Neuronal stem cell (in vitro differentiated cells): Measurements from ENCODE around the gene SLC17A9.

Experiments
- DNase-seq: peaks from one replicate; pipeline ENCODE4 v3.0.0-alpha.2; 2013; ENCODE audit warnings: low spot score
- H2AFZ ChIP-seq: one replicate; pipeline ENCODE4 v1.6.1; 2013; ENCODE audit warnings: mild to moderate bottlenecking, low read length, inconsistent platforms
- H2AK5ac ChIP-seq: 2 replicates; pipeline ENCODE4 v1.6.1; 2013; ENCODE audit warnings: low read depth, mild to moderate bottlenecking, inconsistent platforms, low read length, moderate library complexity, mixed read lengths
- H2BK120ac ChIP-seq: 2 replicates; pipeline ENCODE4 v1.6.1; 2013; ENCODE audit warnings: low read depth, mild to moderate bottlenecking, inconsistent platforms, low read length, moderate library complexity, mixed read lengths
- H2BK12ac ChIP-seq: one replicate; pipeline ENCODE4 v1.6.1; 2013; ENCODE audit warnings: low read length, inconsistent platforms
- H2BK15ac ChIP-seq: 2 replicates; pipeline ENCODE4 v1.6.1; 2013; ENCODE audit warnings: mild to moderate bottlenecking, low read length, inconsistent platforms, mixed read lengths
- H2BK5ac ChIP-seq: one replicate; pipeline ENCODE4 v1.6.1; 2013; ENCODE audit warnings: inconsistent platforms, mild to moderate bottlenecking, low read length, moderate library complexity
- H3K14ac ChIP-seq: one replicate; pipeline ENCODE4 v1.6.1; 2013; ENCODE audit warnings: low read length, inconsistent platforms
- H3K18ac ChIP-seq: 2 replicates; pipeline ENCODE4 v1.6.1; 2013; ENCODE audit warnings: low read length, inconsistent platforms
- H3K23ac ChIP-seq: 2 replicates; pipeline ENCODE4 v1.6.1; 2013; ENCODE audit warnings: low read depth, mild to moderate bottlenecking, mixed read lengths, low read length, inconsistent platforms; ENCODE audit not compliant: poor library complexity
- H3K27ac ChIP-seq: replicated peaks from 3 replicates; pipeline ENCODE4 v1.5.1; 2013; ENCODE audit warnings: low read length, inconsistent platforms
- H3K27me3 ChIP-seq, 3 experiments: 2 replicates each; pipeline ENCODE4 v1.6.1; 2013; ENCODE audit warnings: low read length in 3 of 3, mild to moderate bottlenecking in 2 of 3, inconsistent platforms in 1 of 3, low read depth in 1 of 3, mixed read lengths in 1 of 3, moderate library complexity in 1 of 3; ENCODE audit not compliant: control insufficient read depth in 3 of 3, insufficient read depth in 3 of 3
- H3K36me3 ChIP-seq, 2 donors: replicated peaks in 1 of 2; 2 replicates each; pipeline ENCODE4 v1.6.1; 2013; ENCODE audit warnings: low read length in 2 of 2; ENCODE audit not compliant: control insufficient read depth in 2 of 2, insufficient read depth in 2 of 2
- H3K4ac ChIP-seq: 2 replicates; pipeline ENCODE4 v1.6.1; 2013; ENCODE audit warnings: inconsistent platforms, mild to moderate bottlenecking, low read length, moderate library complexity
- H3K4me1 ChIP-seq, 2 donors: 1 replicate in 1 of 2; 2 replicates in 1 of 2; pipeline ENCODE4 v1.6.1; 2013; ENCODE audit warnings: low read length in 2 of 2, low read depth in 1 of 2; ENCODE audit not compliant: control insufficient read depth in 2 of 2, insufficient read depth in 1 of 2
- H3K4me2 ChIP-seq: one replicate; pipeline ENCODE4 v1.6.1; 2013; ENCODE audit warnings: mild to moderate bottlenecking, low read length, inconsistent platforms; ENCODE audit not compliant: insufficient read depth, poor library complexity, severe bottlenecking
- H3K4me3 ChIP-seq, 2 donors: 2 replicates each; pipeline ENCODE4 v1.5.1; 2013; ENCODE audit warnings: low read length in 2 of 2, mild to moderate bottlenecking in 2 of 2, inconsistent platforms in 1 of 2, moderate library complexity in 1 of 2
- H3K79me1 ChIP-seq: one replicate; pipeline ENCODE4 v1.6.1; 2013; ENCODE audit warnings: low read depth, mild to moderate bottlenecking, inconsistent platforms, low read length, moderate library complexity
- H3K9ac ChIP-seq: one replicate; pipeline ENCODE4 v1.6.1; 2013; ENCODE audit warnings: mild to moderate bottlenecking, low read depth, low read length, inconsistent platforms; ENCODE audit not compliant: poor library complexity
- H3K9me3 ChIP-seq, 2 donors: replicated peaks in 1 of 2; 2 replicates each; pipeline versions ENCODE3 to v1.6.1; 2013; ENCODE audit warnings: low read length in 2 of 2, mild to moderate bottlenecking in 2 of 2, inconsistent platforms in 1 of 2, low read depth in 1 of 2, mixed read lengths in 1 of 2, moderate library complexity in 1 of 2; ENCODE audit not compliant: control insufficient read depth in 2 of 2, insufficient read depth in 1 of 2
- H4K8ac ChIP-seq: one replicate; pipeline ENCODE4 v1.6.1; 2013; ENCODE audit warnings: low read depth, mild to moderate bottlenecking, inconsistent platforms, low read length, moderate library complexity
- H4K91ac ChIP-seq: one replicate; pipeline ENCODE4 v1.6.1; 2013; ENCODE audit warnings: low read length, low read depth, mild to moderate bottlenecking, inconsistent platforms; ENCODE audit not compliant: poor library complexity
- WGBS, 2 donors: extraction: QIAGEN DNeasy Blood & Tissue Kit; methylation state at CpG; one replicate each; pipeline ENCODE4 v1.1.7; 2013; ENCODE audit warnings: missing lambda C conversion rate in 2 of 2, mixed read lengths in 1 of 2; ENCODE audit not compliant: insufficient read length in 2 of 2, insufficient replicate concordance in 1 of 2; ENCODE audit errors: extremely low coverage in 2 of 2; 5-methylcytosine and 5-hydroxymethylcytosine counted together

SLC17A9 gene

GRCh38 chr20:62927128-62927705 is 25.3 kb upstream of the SLC17A9 start:
- Histone ChIP-seq H3K18ac (no peak overlapping the region), H3K27ac (no peak overlapping the region), H2BK120ac (no peak overlapping the region), H4K8ac (no peak overlapping the region), H3K79me1 (peaks cover 4% of the 10 kb centered on the region), H2AFZ (no peak overlapping the region), H3K4ac (no peak overlapping the region), H3K9ac (peak overlapping the region; percentile 17), H3K4me2 (peak overlapping the region; percentile 77), H2AK5ac (peak overlapping the region; percentile 79), H3K27me3 (no peaks in the 10 kb centered on the region), H3K14ac (no peak overlapping the region), H3K4me1 (peaks cover 13 to 22% of the 10 kb centered on the region in 2 donors), H2BK5ac (no peak overlapping the region), H2BK12ac (no peak overlapping the region), H3K9me3 (no peaks in the 10 kb centered on the region), H3K4me3 (peak overlapping the region in 1 of 2 donors; percentile 93), H3K36me3 (peaks cover 3 to 22% of the 10 kb centered on the region in 2 donors), H2BK15ac (no peak overlapping the region), H3K23ac (no peak overlapping the region), H4K91ac (no peak overlapping the region)
- DNase-seq: no peak
- no CpG with 5 or more reads among the region's 12 CpGs for WGBS, 2 donors

- H2AFZ ChIP-seq: no peak overlapping the region
- H3K4me3 ChIP-seq: no peak overlapping the region
- no peak overlapping the region for H3K18ac ChIP-seq
- no peak overlapping the region for H2BK120ac ChIP-seq
- WGBS, 2 donors: no CpG with 5 or more reads among the region's 14 CpGs
- no peak overlapping the region for H4K91ac ChIP-seq
- H2BK12ac ChIP-seq: no peak overlapping the region
- no peak overlapping the region for H3K9ac ChIP-seq
- no peaks in the 10 kb centered on the region for H3K9me3 ChIP-seq
- peaks cover 2% of the 10 kb centered on the region for H3K79me1 ChIP-seq
- H3K4ac ChIP-seq: no peak overlapping the region
- no peak overlapping the region for H2BK5ac ChIP-seq
- no peak for DNase-seq
- no peak overlapping the region for H3K27ac ChIP-seq
- no peak overlapping the region for H4K8ac ChIP-seq
- no peak overlapping the region for H3K4me2 ChIP-seq
- H3K36me3 ChIP-seq: peaks cover 3 to 34% of the 10 kb centered on the region in 2 donors
- no peak overlapping the region for H2AK5ac ChIP-seq
- no peak overlapping the region for H3K14ac ChIP-seq
- H2BK15ac ChIP-seq: no peak overlapping the region
- peaks cover 13 to 22% of the 10 kb centered on the region in 2 donors for H3K4me1 ChIP-seq
- H3K27me3 ChIP-seq: no peaks in the 10 kb centered on the region
- no peak overlapping the region for H3K23ac ChIP-seq
Observed at GRCh38 chr20:62928246-62928939, 24.1 kb upstream of the SLC17A9 start.

GRCh38 chr20:62929051-62929538 is 23.4 kb upstream of the SLC17A9 start:
- Histone ChIP-seq H3K4me1 (peaks cover 13 to 20% of the 10 kb centered on the region in 2 donors), H3K4ac (no peak overlapping the region), H3K23ac (peak overlapping the region; percentile 20), H3K9ac (peak overlapping the region; percentile 40), H4K91ac (no peak overlapping the region), H2BK15ac (no peak overlapping the region), H2AK5ac (no peak overlapping the region), H2BK12ac (no peak overlapping the region), H3K18ac (no peak overlapping the region), H3K27me3 (no peaks in the 10 kb centered on the region), H3K36me3 (peaks cover 6 to 41% of the 10 kb centered on the region in 2 donors), H3K79me1 (peaks cover 4% of the 10 kb centered on the region), H4K8ac (no peak overlapping the region), H3K4me2 (no peak overlapping the region), H3K4me3 (peak overlapping the region in 1 of 2 donors; percentile 63), H3K9me3 (no peaks in the 10 kb centered on the region), H3K14ac (no peak overlapping the region), H2BK120ac (no peak overlapping the region), H2AFZ (no peak overlapping the region), H2BK5ac (no peak overlapping the region), H3K27ac (no peak overlapping the region)
- DNase-seq: no peak
- WGBS, 2 donors: no CpG with 5 or more reads among the region's 44 CpGs

- WGBS, 2 donors: no CpG with 5 or more reads among the region's 9 CpGs
- no peak overlapping the region for H2AFZ ChIP-seq
- H3K4me3 ChIP-seq: no peak overlapping the region
- DNase-seq: no peak
- H3K9me3 ChIP-seq: no peaks in the 10 kb centered on the region
- no peak overlapping the region for H2AK5ac ChIP-seq
- no peak overlapping the region for H2BK5ac ChIP-seq
- H3K18ac ChIP-seq: no peak overlapping the region
- no peak overlapping the region for H4K91ac ChIP-seq
- no peak overlapping the region for H3K23ac ChIP-seq
- no peak overlapping the region for H3K9ac ChIP-seq
- no peaks in the 10 kb centered on the region for H3K27me3 ChIP-seq
- H3K27ac ChIP-seq: no peak overlapping the region
- H2BK12ac ChIP-seq: no peak overlapping the region
- H3K36me3 ChIP-seq: peaks cover 22 to 62% of the 10 kb centered on the region in 2 donors
- no peak overlapping the region for H4K8ac ChIP-seq
- H3K4ac ChIP-seq: no peak overlapping the region
- H3K4me2 ChIP-seq: no peak overlapping the region
- no peak overlapping the region for H2BK120ac ChIP-seq
- H2BK15ac ChIP-seq: no peak overlapping the region
- peaks cover 6 to 13% of the 10 kb centered on the region in 2 donors for H3K4me1 ChIP-seq
- H3K14ac ChIP-seq: no peak overlapping the region
- peaks cover 6% of the 10 kb centered on the region for H3K79me1 ChIP-seq
Observed at GRCh38 chr20:62931464-62931863, 21.0 kb upstream of the SLC17A9 start.
